Mononuclear cell (primary cell): Measurements from ENCODE around the gene TMEM252. TPM values are rescaled to one million over a fixed set of nuclear protein-coding genes. Genes with fewer than 3 reads are reported as not detected.

Source experiments
- H3K27me3 ChIP-seq: 2 replicates; pipeline ENCODE4 v1.6.0; 2011; ENCODE audit warnings: low read length, control low read depth; ENCODE audit not compliant: insufficient read depth
- H3K4me1 ChIP-seq: 2 replicates; pipeline ENCODE4 v1.5.1; 2011; ENCODE audit warnings: mild to moderate bottlenecking, low read length, control low read depth; ENCODE audit not compliant: insufficient read depth
- H3K4me3 ChIP-seq: 2 replicates; pipeline ENCODE4 v1.5.1; 2011; ENCODE audit warnings: mild to moderate bottlenecking, low read length, moderate library complexity
- H3K9me3 ChIP-seq: 2 replicates; pipeline ENCODE4 v1.5.1; 2011; ENCODE audit warnings: low read depth, mild to moderate bottlenecking, control low read depth, low read length
- total RNA-seq: library from RNA; depleted of rRNA; stranded (reverse); fragments of >200 nt; gene quantifications from one replicate; pipeline ENCODE4 v1.2.3, GENCODE V29; 2012

Gene TMEM252, protein sequence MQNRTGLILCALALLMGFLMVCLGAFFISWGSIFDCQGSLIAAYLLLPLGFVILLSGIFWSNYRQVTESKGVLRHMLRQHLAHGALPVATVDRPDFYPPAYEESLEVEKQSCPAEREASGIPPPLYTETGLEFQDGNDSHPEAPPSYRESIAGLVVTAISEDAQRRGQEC
- not detected for total RNA-seq

DNA sequence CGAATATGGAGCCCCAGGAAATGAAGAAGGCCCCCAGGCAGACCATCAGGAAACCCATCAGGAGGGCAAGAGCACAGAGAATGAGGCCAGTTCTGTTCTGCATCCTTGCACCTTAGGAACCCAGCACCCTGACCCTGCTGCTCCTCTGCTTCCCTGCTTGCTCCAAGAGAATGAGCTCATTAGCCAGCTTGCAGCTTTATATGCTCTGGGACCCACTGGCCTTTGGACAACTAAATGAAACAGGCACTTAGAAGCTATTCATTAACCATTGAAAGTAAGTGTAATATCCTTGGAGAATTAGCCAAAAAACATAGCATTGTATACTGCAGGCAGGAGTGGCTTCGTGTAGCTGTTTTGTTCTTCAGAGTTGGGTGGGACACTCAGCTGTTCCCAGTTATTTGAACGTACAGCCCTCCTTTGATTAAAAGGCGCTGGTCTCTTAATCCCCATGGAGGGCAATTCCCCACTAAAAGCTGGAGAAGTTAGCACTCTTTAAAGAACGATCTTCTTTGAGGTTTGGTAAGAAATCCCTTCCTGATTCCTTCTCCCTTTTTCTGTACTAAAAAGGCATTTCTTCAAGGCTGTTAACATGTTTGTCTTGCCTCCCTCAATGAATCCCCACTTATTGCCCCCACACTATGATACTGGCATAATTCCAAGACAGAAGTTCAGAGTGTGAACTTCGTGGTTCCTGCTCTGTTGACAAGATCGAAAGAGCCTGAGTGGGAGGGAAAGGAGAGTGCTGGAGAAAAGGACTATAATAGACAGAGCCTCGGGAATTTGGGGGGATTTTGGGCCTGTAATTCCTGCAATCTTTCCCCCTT is at the start of gene TMEM252:
TSS of gene TMEM252 (minus strand) at position 172 of the 824 bp plus-strand sequence. CDS start at position 103, 69 bp downstream.
- Histone ChIP-seq H3K27me3 (no peaks in the 10 kb centered on the region), H3K9me3 (no peaks in the 10 kb centered on the region)

DNA sequence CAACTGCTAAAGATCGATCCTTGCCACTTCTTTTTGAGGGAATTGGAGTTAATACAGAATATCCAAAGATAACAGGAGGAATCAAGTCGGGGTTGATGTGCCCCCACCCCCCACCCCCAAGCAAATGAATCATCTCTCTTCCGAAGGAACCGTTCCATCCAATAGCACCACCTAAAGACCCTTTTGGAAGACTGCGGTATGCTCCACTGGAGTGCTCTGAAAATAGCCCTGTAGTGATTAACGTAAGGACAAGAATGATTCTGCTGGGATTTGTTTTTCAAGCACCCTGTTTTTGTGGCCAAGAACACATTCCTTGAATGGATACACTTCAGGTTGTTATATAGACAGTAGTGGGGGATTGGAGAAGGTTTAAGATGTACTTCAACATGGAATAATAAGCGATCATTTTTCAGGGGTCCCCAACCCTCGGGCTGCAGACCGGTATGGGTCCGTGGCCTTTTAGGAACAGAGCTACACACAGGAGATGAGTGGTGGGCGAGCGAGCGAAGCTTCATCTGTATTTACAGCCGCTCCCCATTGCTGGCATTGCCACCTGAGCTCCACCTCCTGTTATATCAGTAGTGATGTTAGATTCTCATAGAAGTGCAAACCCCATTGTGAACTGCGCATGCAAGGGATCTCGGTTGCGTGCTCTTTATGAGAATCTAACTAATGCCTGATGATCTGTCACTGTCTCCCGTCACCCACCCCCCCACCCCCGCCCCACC is 44.5 kb upstream of the TMEM252 start:
- Histone ChIP-seq H3K4me1 (peaks cover 3% of the 10 kb centered on the region), H3K4me3 (no peak overlapping the region), H3K9me3 (no peaks in the 10 kb centered on the region), H3K27me3 (no peaks in the 10 kb centered on the region)

More for the DNA sequence above, at the start of gene TMEM252:
- Histone ChIP-seq H3K4me3 (no peak within 1 kb of the TSS), H3K4me1 (peaks cover 14% of the 10 kb centered on the region)

DNA sequence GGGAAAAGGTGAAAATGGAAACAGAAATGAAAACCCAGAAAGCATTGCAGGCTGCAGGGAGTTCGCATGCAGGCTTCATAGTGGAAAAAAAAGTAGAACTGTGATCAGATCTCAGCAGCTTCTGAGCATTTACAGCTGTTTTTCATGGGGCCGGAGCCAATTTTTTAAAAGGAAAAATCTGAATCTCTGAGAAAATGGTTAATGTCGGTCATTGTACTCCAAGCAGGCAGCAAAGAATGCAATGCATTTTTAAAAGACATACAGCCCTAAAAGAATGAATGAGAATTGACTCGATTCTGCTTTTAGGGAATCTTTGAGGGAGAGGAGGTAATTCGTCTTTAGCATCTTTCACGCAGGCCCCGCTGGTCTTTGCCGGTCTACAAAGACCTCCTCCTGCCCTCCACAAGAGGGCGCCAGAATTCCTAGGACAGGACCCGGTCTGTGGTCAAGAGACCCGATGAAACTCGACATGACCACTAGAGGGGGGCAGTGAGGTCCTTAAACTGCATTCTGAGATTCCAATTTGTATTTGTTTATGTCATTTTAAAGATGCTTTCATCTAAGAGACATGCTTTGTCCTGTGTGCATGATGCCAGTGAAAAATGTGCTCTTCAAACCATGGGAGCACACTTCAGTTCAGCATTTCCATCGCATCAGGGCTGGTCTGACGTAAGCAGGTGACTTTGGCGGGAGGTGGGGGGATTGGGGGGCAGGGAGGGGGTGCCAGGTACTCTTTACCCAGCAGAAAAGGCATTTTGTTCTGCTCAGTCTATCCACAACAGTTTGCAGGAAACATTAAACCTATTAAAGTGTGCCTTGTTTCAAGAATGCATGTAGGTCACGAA is 43.7 kb upstream of the TMEM252 start:
- Histone ChIP-seq H3K4me1 (peaks cover 3% of the 10 kb centered on the region), H3K9me3 (no peaks in the 10 kb centered on the region), H3K4me3 (no peak overlapping the region), H3K27me3 (no peaks in the 10 kb centered on the region)

DNA sequence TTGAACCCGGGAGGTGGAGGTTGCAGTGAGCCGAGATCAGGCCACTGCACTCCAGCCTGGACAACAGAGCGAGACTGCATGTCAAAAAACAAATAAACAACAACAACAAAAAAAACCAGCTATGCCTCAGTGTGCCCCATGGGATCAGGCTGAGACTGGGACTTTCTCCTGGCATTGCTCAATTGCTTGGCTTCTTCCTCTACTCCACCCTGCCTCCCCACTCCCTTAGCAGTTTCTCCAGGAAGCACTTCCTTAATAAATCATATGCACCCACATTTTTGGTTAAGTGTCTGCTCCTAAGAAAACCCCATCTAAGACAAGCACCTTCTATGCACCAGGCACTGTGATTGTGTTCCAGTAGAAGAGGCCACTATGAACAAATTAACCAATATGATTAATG is 41.0 kb upstream of the TMEM252 start:
- no peaks in the 10 kb centered on the region for H3K9me3 ChIP-seq
- no peak overlapping the region for H3K4me3 ChIP-seq

DNA sequence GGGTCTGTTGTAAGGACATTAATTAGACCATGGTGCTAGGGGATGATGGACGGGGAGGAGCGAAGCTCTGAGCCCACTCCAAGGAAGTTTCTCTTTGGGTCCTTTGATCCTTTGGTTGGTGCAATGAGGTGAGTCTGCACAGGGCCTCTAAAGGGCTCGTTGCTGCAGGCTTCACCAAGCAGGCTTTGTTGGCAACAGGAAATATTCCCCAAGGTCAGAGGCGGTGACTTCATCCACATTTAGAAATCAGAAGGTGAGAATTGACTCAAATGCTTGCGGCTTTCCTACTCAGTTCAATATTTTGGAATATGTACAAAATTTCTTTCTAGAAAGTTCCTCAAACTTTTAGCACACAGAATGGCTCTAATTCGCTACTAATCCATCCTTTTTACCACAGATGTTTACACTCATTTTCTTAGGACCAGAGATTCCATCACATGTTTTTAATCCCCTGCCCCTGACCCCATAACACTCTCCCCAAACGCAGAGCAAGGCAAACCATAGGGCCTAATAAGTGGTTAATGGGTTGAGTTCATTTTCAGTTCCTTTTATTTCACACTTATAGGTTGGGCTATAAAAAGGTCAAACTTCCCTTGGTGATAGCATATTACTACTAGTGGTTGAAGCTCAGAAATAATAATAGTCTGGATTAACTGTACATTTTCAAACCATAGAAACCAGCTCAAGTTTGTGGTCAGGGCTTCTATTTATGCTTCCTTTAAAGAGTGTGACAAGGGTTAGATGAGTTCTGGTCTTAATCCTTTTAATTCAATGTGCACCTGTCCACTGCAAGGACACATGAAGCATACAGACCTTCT is 37.3 kb upstream of the TMEM252 start:
- Histone ChIP-seq H3K27me3 (no peaks in the 10 kb centered on the region), H3K9me3 (no peaks in the 10 kb centered on the region), H3K4me3 (no peak overlapping the region), H3K4me1 (peaks cover 15% of the 10 kb centered on the region)

More for the DNA sequence above, 41.0 kb upstream of the TMEM252 start:
- H3K27me3 ChIP-seq, result no peaks in the 10 kb centered on the region
- peaks cover 18% of the 10 kb centered on the region for H3K4me1 ChIP-seq

DNA sequence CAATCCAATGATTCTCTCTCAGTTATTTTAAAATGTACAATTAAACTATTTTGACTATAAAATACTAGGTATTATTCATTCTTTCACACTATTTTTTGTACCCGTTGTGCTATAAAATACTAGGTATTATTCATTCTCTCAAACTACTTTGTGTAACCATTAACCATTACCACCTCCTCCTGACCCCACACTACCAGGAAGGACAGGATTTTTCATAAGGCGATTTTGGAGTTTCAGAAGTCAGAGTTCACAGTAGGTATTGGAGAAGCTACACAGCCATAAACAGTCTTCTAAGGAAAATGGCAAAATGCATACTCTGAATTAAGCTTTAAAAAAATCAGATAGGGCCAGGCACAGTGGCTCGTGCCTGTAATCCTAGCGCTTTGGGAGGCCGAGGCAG is 35.1 kb upstream of the TMEM252 start:
- Histone ChIP-seq H3K27me3 (no peaks in the 10 kb centered on the region), H3K4me1 (peaks cover 15% of the 10 kb centered on the region), H3K4me3 (no peak overlapping the region), H3K9me3 (peaks cover 7% of the 10 kb centered on the region)

DNA sequence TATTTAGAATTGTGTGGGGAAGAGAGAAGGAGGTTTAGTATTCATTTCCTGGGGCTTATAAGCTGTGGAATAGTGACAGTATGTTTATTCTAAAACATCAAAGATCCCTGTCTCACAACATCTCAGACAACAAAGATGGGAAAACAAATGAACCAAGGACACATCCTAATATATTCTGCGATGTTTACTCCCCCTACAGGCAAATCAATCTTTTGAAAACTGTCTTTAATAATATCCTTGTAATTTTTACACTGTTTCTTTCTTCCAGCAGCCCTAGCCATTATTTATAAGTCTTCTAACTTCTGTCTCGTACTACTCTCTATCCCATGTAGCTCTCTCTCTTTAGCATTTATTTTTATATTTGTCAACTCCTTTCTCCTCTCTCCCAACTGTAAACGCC is 33.5 kb upstream of the TMEM252 start:
- no peaks in the 10 kb centered on the region for H3K27me3 ChIP-seq
- H3K4me3 ChIP-seq, result no peak overlapping the region
- peaks cover 15% of the 10 kb centered on the region for H3K4me1 ChIP-seq
- H3K9me3 ChIP-seq, result peaks cover 7% of the 10 kb centered on the region

DNA sequence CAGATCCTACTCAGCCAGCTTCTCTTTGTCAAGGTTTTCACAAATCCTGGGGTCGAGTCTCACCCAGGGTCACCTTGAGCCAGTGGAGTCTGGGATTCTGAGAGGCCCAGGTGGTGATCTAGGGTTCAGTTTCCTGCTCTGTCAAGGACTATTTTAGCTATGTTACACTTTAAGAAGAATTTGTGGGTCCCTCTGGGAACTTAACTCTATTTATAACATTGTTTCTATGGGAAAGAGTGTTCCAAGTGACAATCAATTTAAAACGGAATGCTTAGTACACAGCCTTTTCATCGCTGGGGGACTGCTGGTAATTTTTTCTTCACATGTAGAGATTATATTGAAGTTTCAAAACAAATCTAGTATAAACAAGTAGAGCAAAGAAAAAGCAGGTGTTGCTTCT is 26.9 kb upstream of the TMEM252 start:
- H3K4me1 ChIP-seq, result peaks cover 34% of the 10 kb centered on the region
- no peak overlapping the region for H3K4me3 ChIP-seq
- H3K27me3 ChIP-seq, result no peaks in the 10 kb centered on the region
- peaks cover 7% of the 10 kb centered on the region for H3K9me3 ChIP-seq

DNA sequence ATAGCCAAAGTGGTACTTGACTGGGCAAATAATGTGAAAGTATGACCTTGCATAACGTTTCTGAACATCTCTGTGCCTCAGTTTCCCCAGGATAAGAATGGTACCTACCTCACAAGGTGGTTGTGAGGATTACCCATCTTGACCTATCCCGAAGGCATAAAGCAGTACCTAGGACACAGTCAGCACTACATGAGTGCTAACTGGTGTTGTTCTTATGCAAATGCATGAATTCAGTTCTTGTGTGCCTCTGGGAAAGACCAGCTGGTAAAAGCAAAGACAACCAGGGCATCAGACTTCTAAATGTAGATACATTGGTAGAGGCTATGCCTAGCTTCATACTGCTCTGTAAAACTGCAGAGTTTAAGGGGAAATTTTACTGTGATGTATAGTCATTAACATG is 21.8 kb upstream of the TMEM252 start:
- Histone ChIP-seq H3K9me3 (no peaks in the 10 kb centered on the region), H3K4me1 (peaks cover 83% of the 10 kb centered on the region), H3K4me3 (no peak overlapping the region)

DNA sequence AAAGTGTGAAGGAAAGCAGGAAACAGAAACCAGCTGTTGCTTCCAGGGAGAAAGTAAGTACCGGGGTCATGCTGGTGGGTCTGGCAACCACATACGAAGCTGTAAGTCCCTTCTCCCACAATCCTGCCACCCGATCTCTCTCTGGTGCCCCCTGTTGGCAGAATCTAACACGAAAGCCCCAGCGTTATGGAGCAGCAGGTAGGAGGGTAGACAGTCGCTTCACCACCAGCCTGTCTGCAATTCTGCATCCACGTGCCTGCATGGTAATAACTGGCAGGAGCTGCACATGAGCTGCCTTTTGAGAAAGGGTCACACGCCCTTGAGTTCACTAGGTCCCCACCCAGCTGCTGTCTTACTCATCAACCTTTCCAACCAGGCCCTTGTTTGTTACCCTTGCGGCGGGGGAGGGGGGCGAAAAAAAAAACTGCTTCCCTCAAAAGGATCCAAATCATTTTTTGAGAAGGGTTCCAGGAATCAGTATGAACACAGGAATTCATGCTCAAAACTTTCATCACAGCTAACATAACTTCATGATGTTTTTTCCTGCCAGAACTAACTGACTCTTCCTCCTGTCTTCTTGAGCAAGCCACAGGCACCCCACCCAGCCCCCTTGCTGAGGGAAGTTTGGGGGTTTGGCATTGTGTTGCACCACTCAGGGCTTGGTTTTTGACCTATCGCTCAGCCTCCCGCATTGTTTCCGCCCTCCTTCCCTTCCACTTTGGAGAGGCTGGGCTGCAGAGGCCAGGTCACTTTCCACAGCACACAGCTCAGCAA is 19.6 kb upstream of the TMEM252 start:
- Histone ChIP-seq H3K4me3 (no peak overlapping the region), H3K27me3 (no peaks in the 10 kb centered on the region), H3K4me1 (peaks cover 95% of the 10 kb centered on the region), H3K9me3 (no peaks in the 10 kb centered on the region)

More for the DNA sequence above, 21.8 kb upstream of the TMEM252 start:
- H3K27me3 ChIP-seq, result no peaks in the 10 kb centered on the region

DNA sequence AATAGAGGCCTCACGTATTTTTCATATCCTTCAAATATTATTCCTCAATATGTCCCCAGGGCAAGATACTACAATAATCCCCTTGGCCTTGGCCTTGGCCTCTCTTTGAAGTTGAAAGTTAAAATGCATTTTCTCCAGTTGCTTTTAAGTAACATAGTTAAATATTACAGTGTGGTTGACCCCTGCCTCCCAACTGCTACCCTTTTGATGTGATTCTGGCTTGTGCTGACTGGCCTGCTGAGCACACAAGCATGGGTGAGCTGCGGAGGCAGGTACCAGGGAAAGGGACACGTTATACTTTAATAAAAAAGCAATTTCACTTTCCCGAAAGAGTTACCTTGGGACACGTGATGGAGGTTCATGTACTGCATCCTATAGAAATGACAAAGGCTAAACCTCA is 17.9 kb upstream of the TMEM252 start:
- Histone ChIP-seq H3K4me3 (no peak overlapping the region), H3K27me3 (no peaks in the 10 kb centered on the region), H3K9me3 (no peaks in the 10 kb centered on the region), H3K4me1 (peaks cover 78% of the 10 kb centered on the region)

DNA sequence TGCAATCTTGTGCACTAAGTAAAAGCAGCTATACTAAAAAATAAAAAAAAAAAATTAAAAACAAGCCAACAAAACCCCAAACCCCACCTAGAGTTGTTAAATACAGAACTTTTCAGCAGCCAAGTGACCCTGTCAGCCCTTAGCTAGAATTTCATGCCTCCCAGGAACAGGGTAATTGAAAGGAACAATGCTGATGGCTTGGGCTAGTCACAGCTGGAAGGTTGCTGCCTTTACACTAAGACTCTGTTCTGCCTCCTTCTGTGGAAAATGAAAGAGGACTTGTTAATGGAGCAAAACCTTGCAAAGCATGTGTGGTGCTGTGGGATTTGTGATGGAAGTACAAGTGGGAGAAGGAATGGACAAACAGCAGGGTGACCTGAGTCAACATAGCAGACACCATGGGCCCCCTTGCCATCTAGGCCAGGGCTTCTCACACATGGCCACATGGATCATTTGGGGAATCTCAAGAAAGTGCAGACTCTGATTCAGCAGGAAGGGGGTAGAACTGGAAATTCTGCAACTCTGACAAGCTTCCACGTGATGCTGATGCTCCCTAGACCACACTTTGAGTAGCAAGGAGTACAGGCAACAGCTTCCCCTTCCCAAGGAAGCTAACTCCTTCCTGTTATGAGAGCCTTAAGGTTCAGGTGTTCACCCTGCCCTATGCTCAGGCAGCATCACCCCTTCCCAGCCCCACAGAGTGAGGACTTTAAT is 14.9 kb upstream of the TMEM252 start:
- Histone ChIP-seq H3K4me3 (no peak overlapping the region), H3K4me1 (peaks cover 65% of the 10 kb centered on the region), H3K27me3 (no peaks in the 10 kb centered on the region), H3K9me3 (no peaks in the 10 kb centered on the region)
